Esophagus muscularis mucosa (tissue), 4 donors: ENCODE data around the gene ATXN1L. TPM values are rescaled to one million over a fixed set of nuclear protein-coding genes. Genes with fewer than 3 reads are reported as not detected.

Experiments used
- DNase-seq: peaks from one replicate; pipeline ENCODE4 v3.0.0-alpha.2; 2017; ENCODE audit errors: extremely low spot score
- H3K27ac ChIP-seq, 4 donors: fragments of 200-600 bp; sonication (generic); replicated peaks in 1 of 4; 1 replicate in 3 of 4; 2 replicates in 1 of 4; pipeline ENCODE4 v1.5.1; 2016 to 2019; ENCODE audit warnings: mild to moderate bottlenecking in 1 of 4
- H3K27me3 ChIP-seq, 4 donors: fragments of 200-600 bp; sonication (generic); one replicate each; pipeline versions ENCODE4 v1.5.1 to v1.6.0; 2016 to 2019
- H3K36me3 ChIP-seq, 4 donors: fragments of 200-600 bp; sonication (generic); one replicate each; pipeline ENCODE4 v1.5.1; 2016 to 2019
- H3K4me1 ChIP-seq, 4 donors: fragments of 200-600 bp; sonication (generic); one replicate each; pipeline ENCODE4 v1.5.1; 2016 to 2019
- H3K4me3 ChIP-seq, 4 donors: fragments of 200-600 bp; sonication (generic); 1 replicate in 2 of 4; 2 replicates in 2 of 4; pipeline ENCODE4 v1.5.1; 2016 to 2019; ENCODE audit warnings: mild to moderate bottlenecking in 4 of 4, moderate library complexity in 1 of 4
- H3K9me3 ChIP-seq, 4 donors: fragments of 200-600 bp; sonication (generic); 1 replicate in 3 of 4; 2 replicates in 1 of 4; pipeline ENCODE4 v1.5.1; 2016 to 2019
- EP300 ChIP-seq: sonication (generic); formaldehyde crosslinking; IDR thresholded peaks from one replicate; pipeline ENCODE4 v1.6.1; 2017; ENCODE audit warnings: antibody characterized with exemption
- POLR2A ChIP-seq: fragments of 450-650 bp; IDR thresholded peaks from one replicate; pipeline ENCODE4 v1.6.1; 2017; ENCODE audit warnings: antibody characterized with exemption, moderate library complexity, mild to moderate bottlenecking, low read depth
- POLR2AphosphoS5 ChIP-seq, 2 donors: sonication (generic); formaldehyde crosslinking; IDR thresholded peaks; one replicate each; pipeline ENCODE4 v1.6.1; 2017; ENCODE audit warnings: antibody characterized with exemption in 2 of 2
- WGBS: methylation state at CpG from one replicate; pipeline ENCODE4 v1.1.5; 2018; 5-methylcytosine and 5-hydroxymethylcytosine counted together
- intact Hi-C: fragments of 100-400 bp; cut with DNase I; formaldehyde crosslinking; loops from one replicate; pipeline ENCODE4 v1.15.1; 2023
- total RNA-seq, 4 donors: library from RNA; depleted of rRNA; stranded (reverse); fragments of >200 nt; gene quantifications; one replicate each; pipeline versions ENCODE4 v1.1.0 to v1.2.1, GENCODE V29; 2016
- TF ChIP-seq, protein P1 (sequence below), 3 experiments: fragments of 200-600 bp in 2 of 3; fragments of 450-650 bp in 1 of 3; sonication (generic) in 2 of 3; IDR thresholded peaks; one replicate each; pipeline ENCODE4 v1.5.1; 2017 to 2019; ENCODE audit warnings: antibody characterized with exemption in 3 of 3, mild to moderate bottlenecking in 2 of 3, moderate library complexity in 1 of 3

Gene ATXN1L
- total RNA-seq, 4 donors from 2014 or later: 32.8 to 54.6 (median 42.9) TPM

DNA sequence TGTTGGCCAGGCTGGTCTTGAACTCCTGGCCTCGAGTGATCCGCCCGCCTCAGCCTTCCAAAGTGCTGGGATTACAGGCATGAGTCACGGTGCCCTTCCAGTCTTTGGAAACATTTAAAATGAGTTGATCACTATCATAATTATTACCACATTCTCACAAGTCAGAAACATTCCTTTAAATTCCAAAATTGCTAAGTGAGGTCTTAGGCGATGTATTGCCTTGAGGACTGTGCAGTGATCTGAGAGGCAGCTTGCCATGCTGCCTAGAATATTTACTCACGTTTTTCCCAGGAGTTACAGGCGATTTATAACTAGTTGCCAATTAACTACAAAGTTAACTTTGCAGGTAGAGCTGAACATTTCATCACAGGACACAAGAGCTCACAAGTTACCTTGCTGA is 5.7 kb upstream of the ATXN1L start:
- TF ChIP-seq, protein P1, sequence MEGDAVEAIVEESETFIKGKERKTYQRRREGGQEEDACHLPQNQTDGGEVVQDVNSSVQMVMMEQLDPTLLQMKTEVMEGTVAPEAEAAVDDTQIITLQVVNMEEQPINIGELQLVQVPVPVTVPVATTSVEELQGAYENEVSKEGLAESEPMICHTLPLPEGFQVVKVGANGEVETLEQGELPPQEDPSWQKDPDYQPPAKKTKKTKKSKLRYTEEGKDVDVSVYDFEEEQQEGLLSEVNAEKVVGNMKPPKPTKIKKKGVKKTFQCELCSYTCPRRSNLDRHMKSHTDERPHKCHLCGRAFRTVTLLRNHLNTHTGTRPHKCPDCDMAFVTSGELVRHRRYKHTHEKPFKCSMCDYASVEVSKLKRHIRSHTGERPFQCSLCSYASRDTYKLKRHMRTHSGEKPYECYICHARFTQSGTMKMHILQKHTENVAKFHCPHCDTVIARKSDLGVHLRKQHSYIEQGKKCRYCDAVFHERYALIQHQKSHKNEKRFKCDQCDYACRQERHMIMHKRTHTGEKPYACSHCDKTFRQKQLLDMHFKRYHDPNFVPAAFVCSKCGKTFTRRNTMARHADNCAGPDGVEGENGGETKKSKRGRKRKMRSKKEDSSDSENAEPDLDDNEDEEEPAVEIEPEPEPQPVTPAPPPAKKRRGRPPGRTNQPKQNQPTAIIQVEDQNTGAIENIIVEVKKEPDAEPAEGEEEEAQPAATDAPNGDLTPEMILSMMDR (IDR thresholded peaks at IDR 0.05): no peak
- TF ChIP-seq EP300 (no peak), POLR2A (no peak), POLR2AphosphoS5 (IDR thresholded peaks at IDR 0.05) (no peak)
- Histone ChIP-seq H3K36me3 (no peaks in the 10 kb centered on the region), H3K4me3 (no peak overlapping the region), H3K4me1 (peaks cover 0 to 3% (median 2%) of the 10 kb centered on the region in 4 donors), H3K27ac (no peak overlapping the region), H3K9me3 (no peaks in the 10 kb centered on the region), H3K27me3 (no peaks in the 10 kb centered on the region)
- intact Hi-C loops: no loop called here
- no peak for DNase-seq
- 75% methylated on average over 7 of the region's 7 CpGs for WGBS

DNA sequence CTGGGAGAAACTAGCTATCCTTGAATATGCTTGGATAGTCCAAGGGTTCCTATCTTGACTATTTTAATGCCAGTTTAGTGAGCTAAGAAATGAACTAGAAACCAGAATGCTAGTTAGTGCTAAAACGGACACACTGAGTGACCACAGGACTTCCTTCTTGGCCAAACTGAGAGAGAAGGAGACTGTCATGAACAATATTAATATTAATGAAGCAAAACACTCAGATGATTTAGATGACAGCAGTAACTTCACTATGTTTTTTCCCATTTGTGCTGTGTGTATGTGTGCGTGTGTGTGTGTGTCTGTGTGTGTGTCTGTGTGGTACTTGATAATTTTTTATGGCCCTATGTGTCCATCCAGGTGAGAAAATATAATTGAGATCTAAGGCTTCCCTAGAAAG is 2.2 kb upstream of the ATXN1L start:
- no peaks in the 10 kb centered on the region for H3K9me3 ChIP-seq
- no peak overlapping the region for H3K27ac ChIP-seq
- DNase-seq: no peak
- no peak overlapping the region for H3K4me3 ChIP-seq
- intact Hi-C loops: no loop called here
- TF ChIP-seq, protein P1 (IDR thresholded peaks at IDR 0.05): no peak
- TF ChIP-seq POLR2A: no peak
- no peak for TF ChIP-seq POLR2AphosphoS5 (IDR thresholded peaks at IDR 0.05)
- no peak for TF ChIP-seq EP300
- H3K36me3 ChIP-seq: peaks cover 4 to 8% (median 7%) of the 10 kb centered on the region in 4 donors
- no peaks in the 10 kb centered on the region for H3K27me3 ChIP-seq
- H3K4me1 ChIP-seq: peaks cover 18 to 22% (median 20%) of the 10 kb centered on the region in 4 donors
- 64% methylated on average over 2 of the region's 2 CpGs for WGBS

DNA sequence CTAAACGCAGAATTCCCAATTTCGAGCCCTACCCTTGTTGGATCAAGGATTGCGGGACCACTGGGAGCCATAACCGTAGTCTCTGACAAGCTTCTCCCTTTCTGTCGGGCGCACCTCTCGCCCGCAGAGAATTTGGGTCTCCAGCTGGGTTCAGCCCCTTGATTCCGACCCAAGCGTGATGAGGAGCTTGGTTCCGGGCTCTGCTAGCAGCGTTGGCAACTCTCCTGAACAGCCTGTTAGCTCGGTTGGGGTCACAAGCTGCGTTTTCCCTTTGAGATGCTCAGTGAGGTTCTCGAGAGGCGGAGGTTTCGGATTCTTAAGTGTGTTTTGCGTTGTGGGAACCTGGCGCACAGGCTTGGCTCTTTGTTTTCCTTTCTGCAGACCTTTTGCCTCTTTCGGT is 655 bp downstream of the ATXN1L start:
- peak overlapping the region; percentile 82 to 94 (median 90) for H3K27ac ChIP-seq
- H3K27me3 ChIP-seq: no peaks in the 10 kb centered on the region
- intact Hi-C loops: loop anchor here (2.0 kb wide), 1 partner anchor 38 kb away; the partner anchor contains the start of gene AP1G1
- peak overlapping the region; percentile 94 to 100 (median 98) for H3K4me3 ChIP-seq
- H3K9me3 ChIP-seq: no peaks in the 10 kb centered on the region
- H3K36me3 ChIP-seq: peaks cover 32 to 37% (median 35%) of the 10 kb centered on the region in 4 donors
- no peak for DNase-seq
- TF ChIP-seq POLR2A: no peak
- TF ChIP-seq EP300: no peak
- TF ChIP-seq, protein P1 (IDR thresholded peaks at IDR 0.05): no peak
- no peak for TF ChIP-seq POLR2AphosphoS5 (IDR thresholded peaks at IDR 0.05)
- H3K4me1 ChIP-seq: peaks cover 18 to 22% (median 20%) of the 10 kb centered on the region in 4 donors
- WGBS: 2% methylated on average over 10 of the region's 20 CpGs

DNA sequence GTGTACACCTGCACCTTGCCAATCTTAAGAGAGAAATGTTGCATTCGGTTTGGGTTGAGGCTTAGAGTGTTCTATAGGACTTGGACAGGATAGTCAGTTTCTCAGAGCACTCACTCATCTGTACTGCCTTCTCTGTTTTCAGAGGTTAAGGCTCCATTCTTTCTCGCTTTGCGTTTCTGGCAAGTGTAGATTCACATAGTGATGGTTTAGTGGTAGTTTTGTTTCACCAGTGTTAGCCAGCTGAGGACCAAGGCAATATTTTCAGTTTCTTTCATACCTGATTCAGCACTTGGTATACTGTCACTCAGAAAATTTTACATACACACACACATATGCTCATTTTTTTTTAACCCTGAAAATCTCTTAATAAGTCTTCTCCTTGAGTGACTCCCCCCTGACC is 1.3 kb downstream of the ATXN1L start:
- intact Hi-C loops: loop anchor here (2.0 kb wide), 1 partner anchor 38 kb away; the partner anchor contains the start of gene AP1G1
- peak overlapping the region; percentile 94 to 100 (median 98) for H3K4me3 ChIP-seq

More for the DNA sequence above, 1.3 kb downstream of the ATXN1L start:
- DNase-seq: no peak
- Histone ChIP-seq H3K27me3 (no peaks in the 10 kb centered on the region), H3K9me3 (no peaks in the 10 kb centered on the region), H3K4me1 (peaks cover 19 to 22% (median 22%) of the 10 kb centered on the region in 4 donors), H3K36me3 (peaks cover 38 to 43% (median 42%) of the 10 kb centered on the region in 4 donors), H3K27ac (peak overlapping the region in 3 of 4 donors; percentile 88 to 94 (median 93))
- WGBS: 61% methylated on average over 3 of the region's 3 CpGs
- TF ChIP-seq, protein P1 (IDR thresholded peaks at IDR 0.05): no peak
- TF ChIP-seq POLR2A (no peak), EP300 (no peak), POLR2AphosphoS5 (IDR thresholded peaks at IDR 0.05) (no peak)
